ENCODE results near the gene MPND.

Gene MPND

GRCh38 chr19:4365791-4366665 is 22.7 kb downstream of the MPND start:
- DNase-seq (ENCODE audit: low read depth): no peak
- no peak for TF ChIP-seq CTCF (IDR thresholded peaks at IDR 0.05; ENCODE audit: insufficient read depth, low read depth, low read length, missing control alignments)
- no peak overlapping the region for H3K4me3 ChIP-seq (ENCODE audit: low read length)

- TF ChIP-seq CTCF (IDR thresholded peaks at IDR 0.05; ENCODE audit: insufficient read depth, low read depth, low read length, missing control alignments): no peak
- DNase-seq (ENCODE audit: low read depth): no peak
- no peak overlapping the region for H3K4me3 ChIP-seq (ENCODE audit: low read length)
Measured at GRCh38 chr19:4366666-4367335, 23.4 kb downstream of the MPND start.

DNA sequence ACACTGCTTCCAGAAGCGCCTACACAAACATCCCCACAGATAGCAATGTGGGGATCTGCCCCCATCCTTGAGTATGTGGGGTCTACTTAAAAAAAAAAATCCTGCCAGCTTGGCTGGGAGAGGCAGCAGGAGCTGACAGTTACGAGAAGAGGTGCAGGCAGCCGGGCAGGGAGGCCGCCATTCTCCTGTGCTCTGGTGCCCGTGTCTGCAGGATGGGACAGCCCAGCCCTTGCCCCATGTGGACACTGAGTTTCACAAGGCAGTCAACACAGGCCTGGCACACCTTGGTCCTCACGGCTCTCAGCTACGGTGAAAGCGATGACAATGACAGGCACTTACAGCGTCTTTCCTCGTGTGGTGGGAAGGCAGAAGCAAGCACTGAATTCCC is 24.0 kb downstream of the MPND start:
- H3K4me3 ChIP-seq (ENCODE audit: low read length): no peak overlapping the region
- no peak for TF ChIP-seq CTCF (IDR thresholded peaks at IDR 0.05; ENCODE audit: insufficient read depth, low read depth, low read length, missing control alignments)
- no peak for DNase-seq (ENCODE audit: low read depth)

GRCh38 chr19:4367781-4368127 is 24.4 kb downstream of the MPND start:
- no peak overlapping the region for H3K4me3 ChIP-seq (ENCODE audit: low read length)
- DNase-seq (ENCODE audit: low read depth): no peak
- no peak for TF ChIP-seq CTCF (IDR thresholded peaks at IDR 0.05; ENCODE audit: insufficient read depth, low read depth, low read length, missing control alignments)

GRCh38 chr19:4368128-4368820 is 24.9 kb downstream of the MPND start:
- no peak overlapping the region for H3K4me3 ChIP-seq (ENCODE audit: low read length)
- no peak for TF ChIP-seq CTCF (IDR thresholded peaks at IDR 0.05; ENCODE audit: insufficient read depth, low read depth, low read length, missing control alignments)
- DNase-seq (ENCODE audit: low read depth): no peak

- TF ChIP-seq CTCF (IDR thresholded peaks at IDR 0.05; ENCODE audit: insufficient read depth, low read depth, low read length, missing control alignments): no peak
- peak overlapping the region; percentile 31 for H3K4me3 ChIP-seq (ENCODE audit: low read length)
- peak; percentile 83 for DNase-seq (ENCODE audit: low read depth)
Measured at GRCh38 chr19:4369109-4369887, 25.9 kb downstream of the MPND start.
